GM12891 (cell line): ENCODE data around the gene CNN2.

Source experiments
- PAX5 ChIP-seq: IDR thresholded peaks from 2 replicates; pipeline ENCODE4 v1.6.1; 2011; ENCODE audit warnings: low read length, moderate library complexity, mild to moderate bottlenecking; ENCODE audit not compliant: insufficient read depth, severe bottlenecking
- POLR2A ChIP-seq: IDR thresholded peaks from 2 replicates; pipeline ENCODE4 v1.6.1; 2011; ENCODE audit warnings: low read depth, low read length, control low read depth
- POLR2AphosphoS5 ChIP-seq: IDR thresholded peaks from 2 replicates; pipeline ENCODE4 v1.6.1; 2011; ENCODE audit warnings: low read depth, low read length, control low read depth
- POU2F2 ChIP-seq: IDR thresholded peaks from 2 replicates; pipeline ENCODE4 v1.6.1; 2011; ENCODE audit warnings: low read depth, mild to moderate bottlenecking, control low read depth, low read length, moderate library complexity
- SPI1 ChIP-seq: IDR thresholded peaks from 2 replicates; pipeline ENCODE4 v1.6.1; 2011; ENCODE audit warnings: low read depth, low read length, control low read depth
- TAF1 ChIP-seq: IDR thresholded peaks from 2 replicates; pipeline ENCODE4 v1.6.1; 2011; ENCODE audit warnings: low read depth, low read length, control low read depth

DNA sequence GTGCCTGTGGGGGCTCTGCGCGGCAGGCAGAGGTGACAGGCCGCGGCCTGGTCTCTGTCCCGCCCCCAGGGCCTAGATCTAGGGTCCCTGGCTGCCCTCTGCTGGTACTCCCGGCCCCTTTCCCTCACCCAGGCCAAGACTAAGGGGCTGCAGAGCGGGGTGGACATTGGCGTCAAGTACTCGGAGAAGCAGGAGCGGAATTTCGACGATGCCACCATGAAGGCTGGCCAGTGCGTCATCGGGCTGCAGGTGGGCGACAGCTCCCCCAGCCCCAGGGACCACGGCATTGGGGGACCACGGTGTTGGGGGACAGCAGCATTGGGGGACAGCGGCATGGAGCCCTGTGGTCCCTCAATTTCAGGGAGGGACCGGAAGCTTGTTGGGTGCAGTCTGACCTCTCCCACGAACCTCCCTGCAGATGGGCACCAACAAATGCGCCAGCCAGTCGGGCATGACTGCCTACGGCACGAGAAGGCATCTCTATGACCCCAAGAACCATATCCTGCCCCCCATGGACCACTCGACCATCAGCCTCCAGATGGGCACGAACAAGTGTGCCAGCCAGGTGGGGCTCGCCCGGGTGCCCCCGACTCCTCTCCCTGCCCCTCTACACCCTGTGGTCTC is 9.7 kb downstream of the CNN2 start:
- TF ChIP-seq TAF1 (no peak), POLR2A (no peak), POU2F2 (no peak), POLR2AphosphoS5 (peak; percentile 56; the same call in 1 of the 2 replicates), SPI1 (no peak), PAX5 (no peak)
